IMR-90 (cell line): ENCODE results near the gene TRPM6. TPM values are rescaled to one million over a fixed set of nuclear protein-coding genes. Genes with fewer than 3 reads are reported as not detected.

Experiments used
- ATAC-seq: fragments of 200-7000 bp; cut with Tn5 transposase; 2 replicates; pipeline ENCODE4 v1.9.1; 2020; ENCODE audit warnings: low read depth, mild to moderate bottlenecking, moderate library complexity
- BruUV-seq: library from RNA; stranded (reverse); fragments of 400-500 nt; replicated peaks from 2 replicates; lab custom pipeline; 2021; lab: Mats Ljungman, UMichigan
- CTCF ChIA-PET: fragments of 300-600 bp; formaldehyde crosslinking; extraction: SDS; loops from one replicate; lab custom pipeline; 2021; ENCODE audit warnings: antibody characterized with exemption; lab: Yijun Ruan, JAX
- POLR2A ChIA-PET: fragments of 300-600 bp; sonication (Branson Sonifier 250); formaldehyde crosslinking; loops from one replicate; lab custom pipeline; 2022; ENCODE audit warnings: antibody characterized with exemption; ENCODE audit not compliant: unreplicated experiment; lab: Charles Lee
- DNase-seq: peaks from one replicate; pipeline ENCODE4 v3.0.0; 2013
- H2AFZ ChIP-seq: replicated peaks from 2 replicates; pipeline ENCODE3; 2013; ENCODE audit warnings: low read length, mild to moderate bottlenecking; ENCODE audit not compliant: poor library complexity
- H2AK5ac ChIP-seq: 2 replicates; pipeline ENCODE4 v1.6.1; 2013; ENCODE audit warnings: low read depth, low read length, inconsistent platforms
- H2AK9ac ChIP-seq: replicated peaks from 2 replicates; pipeline ENCODE3; 2013; ENCODE audit warnings: mild to moderate bottlenecking, low read depth, low read length, moderate library complexity; ENCODE audit not compliant: poor library complexity
- H2BK120ac ChIP-seq: 2 replicates; pipeline ENCODE4 v1.6.1; 2013; ENCODE audit warnings: low read depth, low read length, inconsistent platforms
- H2BK15ac ChIP-seq: 3 replicates; pipeline ENCODE4 v1.6.1; 2013; ENCODE audit warnings: low read depth, low read length, inconsistent platforms
- H2BK20ac ChIP-seq: 2 replicates; pipeline ENCODE4 v1.6.1; 2013; ENCODE audit warnings: low read depth, mild to moderate bottlenecking, inconsistent platforms, low read length, moderate library complexity
- H2BK5ac ChIP-seq: 2 replicates; pipeline ENCODE4 v1.6.1; 2013; ENCODE audit warnings: mild to moderate bottlenecking, low read depth, low read length, inconsistent platforms; ENCODE audit not compliant: poor library complexity, severe bottlenecking
- H3K14ac ChIP-seq: replicated peaks from 2 replicates; pipeline ENCODE4 v1.6.1; 2013; ENCODE audit warnings: low read depth, low read length, inconsistent platforms
- H3K18ac ChIP-seq: 2 replicates; pipeline ENCODE4 v1.6.1; 2013; ENCODE audit warnings: low read depth, low read length, control low read depth
- H3K23ac ChIP-seq: 2 replicates; pipeline ENCODE4 v1.6.1; 2013; ENCODE audit warnings: low read depth, low read length, inconsistent platforms
- H3K27ac ChIP-seq: 2 replicates; pipeline ENCODE4 v1.5.1; 2013; ENCODE audit warnings: mild to moderate bottlenecking, control low read depth, low read length; ENCODE audit not compliant: insufficient read depth
- H3K27me3 ChIP-seq: 2 replicates; pipeline ENCODE4 v1.6.1; 2013; ENCODE audit warnings: low read length; ENCODE audit not compliant: control insufficient read depth, insufficient read depth
- H3K36me3 ChIP-seq: 2 replicates; pipeline ENCODE4 v1.6.1; 2013; ENCODE audit warnings: low read length, mixed read lengths; ENCODE audit not compliant: control insufficient read depth, insufficient read depth
- H3K4ac ChIP-seq: 2 replicates; pipeline ENCODE4 v1.6.1; 2013; ENCODE audit warnings: low read depth, low read length, inconsistent platforms
- H3K4me1 ChIP-seq: 2 replicates; pipeline ENCODE4 v1.6.1; 2013; ENCODE audit warnings: low read length, mixed read lengths; ENCODE audit not compliant: control insufficient read depth, insufficient read depth
- H3K4me2 ChIP-seq: 2 replicates; pipeline ENCODE4 v1.6.1; 2013; ENCODE audit warnings: low read depth, mild to moderate bottlenecking, control low read depth, low read length, moderate library complexity
- H3K4me3 ChIP-seq: 2 replicates; pipeline ENCODE4 v1.5.1; 2013; ENCODE audit warnings: low read depth, mild to moderate bottlenecking, control low read depth, low read length, moderate library complexity; ENCODE audit not compliant: insufficient read depth
- H3K56ac ChIP-seq: 2 replicates; pipeline ENCODE4 v1.6.1; 2013; ENCODE audit warnings: low read length, inconsistent platforms; ENCODE audit not compliant: insufficient read depth; ENCODE audit errors: extremely low read depth
- H3K79me1 ChIP-seq, 2 experiments: 2 replicates each; pipeline ENCODE4 v1.6.1; 2013; ENCODE audit warnings: low read length in 2 of 2, inconsistent platforms in 1 of 2, low read depth in 1 of 2
- H3K9ac ChIP-seq: 2 replicates; pipeline ENCODE4 v1.6.1; 2013; ENCODE audit warnings: low read depth, low read length, control low read depth
- H3K9me1 ChIP-seq: 2 replicates; pipeline ENCODE4 v1.6.1; 2013; ENCODE audit warnings: low read length, inconsistent platforms; ENCODE audit not compliant: insufficient read depth
- H3K9me3 ChIP-seq: 2 replicates; pipeline ENCODE4 v1.6.1; 2013; ENCODE audit warnings: low read length; ENCODE audit not compliant: control insufficient read depth, insufficient read depth
- H4K20me1 ChIP-seq: 2 replicates; pipeline ENCODE4 v1.6.1; 2013; ENCODE audit warnings: low read length, inconsistent platforms; ENCODE audit not compliant: insufficient read depth
- H4K5ac ChIP-seq: 2 replicates; pipeline ENCODE4 v1.6.1; 2013; ENCODE audit warnings: mild to moderate bottlenecking, low read depth, low read length, control low read depth
- H4K8ac ChIP-seq, 2 experiments: 2 replicates each; pipeline ENCODE4 v1.6.1; 2013; ENCODE audit warnings: low read depth in 2 of 2, low read length in 2 of 2, control low read depth in 1 of 2, inconsistent platforms in 1 of 2
- H4K91ac ChIP-seq: 2 replicates; pipeline ENCODE4 v1.6.1; 2013; ENCODE audit warnings: low read depth, low read length, inconsistent platforms; ENCODE audit not compliant: insufficient read depth
- BHLHE40 ChIP-seq: fragments of 150-350 bp; IDR thresholded peaks from 2 replicates; pipeline ENCODE4 v1.6.1; 2016; ENCODE audit warnings: mild to moderate bottlenecking, low read depth, low read length
- CEBPB ChIP-seq: IDR thresholded peaks from 2 replicates; pipeline ENCODE4 v1.6.1; 2012; ENCODE audit warnings: low read depth, low read length, improper control_type of control experiment
- CHD1 ChIP-seq: IDR thresholded peaks from 2 replicates; pipeline ENCODE4 v1.6.1; 2012; ENCODE audit warnings: low read depth, low read length, improper control_type of control experiment
- CTCF ChIP-seq: conservative IDR thresholded peaks from 2 replicates; pipeline ENCODE4 v1.5.1; 2012; ENCODE audit warnings: mild to moderate bottlenecking, low read depth, low read length, improper control_type of control experiment
- ELK1 ChIP-seq: fragments of 150-350 bp; IDR thresholded peaks from 2 replicates; pipeline ENCODE4 v1.6.1; 2016; ENCODE audit warnings: low read depth, mild to moderate bottlenecking, low read length, moderate library complexity, borderline replicate concordance
- FOS ChIP-seq: fragments of 150-350 bp; IDR thresholded peaks from 2 replicates; pipeline ENCODE4 v1.6.1; 2016; ENCODE audit warnings: low read depth, low read length
- MAFK ChIP-seq: IDR thresholded peaks from 2 replicates; pipeline ENCODE4 v1.6.1; 2012; ENCODE audit warnings: low read depth, low read length, improper control_type of control experiment
- MAZ ChIP-seq: IDR thresholded peaks from 2 replicates; pipeline ENCODE4 v1.6.1; 2012; ENCODE audit warnings: low read depth, mild to moderate bottlenecking, low read length, improper control_type of control experiment, moderate library complexity, borderline replicate concordance
- MXI1 ChIP-seq: IDR thresholded peaks from 2 replicates; pipeline ENCODE4 v1.6.1; 2012; ENCODE audit warnings: low read depth, mild to moderate bottlenecking, low read length, moderate library complexity, borderline replicate concordance
- NFE2L2 ChIP-seq: fragments of 150-350 bp; IDR thresholded peaks from 2 replicates; pipeline ENCODE4 v1.6.1; 2016; ENCODE audit warnings: low read depth, mild to moderate bottlenecking, low read length
- POLR2A ChIP-seq: IDR thresholded peaks from 2 replicates; pipeline ENCODE4 v1.6.1; 2012; ENCODE audit warnings: mild to moderate bottlenecking, low read depth, low read length
- RAD21 ChIP-seq: IDR thresholded peaks from 2 replicates; pipeline ENCODE4 v1.6.1; 2012; ENCODE audit warnings: low read length, improper control_type of control experiment
- RCOR1 ChIP-seq: IDR thresholded peaks from 2 replicates; pipeline ENCODE4 v1.6.1; 2012; ENCODE audit warnings: mild to moderate bottlenecking, low read length, improper control_type of control experiment; ENCODE audit not compliant: insufficient replicate concordance
- RFX5 ChIP-seq: IDR thresholded peaks from 2 replicates; pipeline ENCODE4 v1.8.0; 2012; ENCODE audit warnings: low read depth, mild to moderate bottlenecking, low read length, moderate library complexity
- SMC3 ChIP-seq: fragments of 150-350 bp; IDR thresholded peaks from 2 replicates; pipeline ENCODE4 v1.6.1; 2016; ENCODE audit warnings: low read depth, mild to moderate bottlenecking, antibody characterized with exemption, low read length, moderate library complexity
- USF2 ChIP-seq: fragments of 150-350 bp; IDR thresholded peaks from 2 replicates; pipeline ENCODE4 v1.6.1; 2017; ENCODE audit warnings: mild to moderate bottlenecking, antibody characterized with exemption, low read length, low read depth
- WGBS, 2 experiments: methylation state at CpG; one replicate each; pipeline versions ENCODE4 v1.1.5 to v1.1.7; 2013; ENCODE audit warnings: missing lambda C conversion rate in 2 of 2; ENCODE audit not compliant: insufficient read length in 1 of 2; ENCODE audit errors: extremely low coverage in 2 of 2; 5-methylcytosine and 5-hydroxymethylcytosine counted together
- dilution Hi-C: fragments of 300-500 bp; cut with HindIII; formaldehyde crosslinking; loops from one replicate; pipeline ENCODE4 v1.14.3; 2018; ENCODE audit warnings: low sequenced_read_pairs; ENCODE audit not compliant: unreplicated experiment
- in situ Hi-C: fragments of 300-500 bp; cut with MboI; formaldehyde crosslinking; loops from 3 replicates; pipeline ENCODE4 v1.14.3; 2019; ENCODE audit warnings: low sequenced_read_pairs, inconsistent platforms, mixed read lengths
- intact Hi-C: fragments of 100-400 bp; cut with micrococcal nuclease; formaldehyde crosslinking; loops from 2 replicates; pipeline ENCODE4 v1.10.0; 2022
- polyA plus RNA-seq, 3 experiments: library from polyadenylated mRNA; depleted of rRNA; stranded (reverse); fragments of >200 nt; gene quantifications; 2 replicates each; pipeline ENCODE4 v1.2.3, GENCODE V29; 2012; ENCODE audit warnings: low replicate concordance in 1 of 3
- total RNA-seq: library from RNA; depleted of rRNA; stranded (reverse); fragments of >200 nt; gene quantifications from 2 replicates; pipeline ENCODE4 v1.2.3, GENCODE V29; 2012

The TRPM6 gene
- total and polyA plus RNA-seq, 2 of the 4 experiments (the other 2 are of a cell fraction) = under 0.01 to 0.02 TPM

GRCh38 chr9:74697535-74697934, 190.2 kb downstream of the TRPM6 start:
- Histone ChIP-seq H3K4ac (no peak overlapping the region), H3K79me1 (no peaks in the 10 kb centered on the region), H3K27me3 (no peaks in the 10 kb centered on the region), H2BK20ac (no peak overlapping the region), H4K5ac (no peak overlapping the region), H3K9me1 (no peaks in the 10 kb centered on the region), H4K8ac (no peak overlapping the region), H3K4me1 (no peaks in the 10 kb centered on the region), H3K18ac (no peak overlapping the region), H2AK5ac (no peak overlapping the region), H2AFZ (no peak overlapping the region), H4K20me1 (no peaks in the 10 kb centered on the region), H3K4me2 (no peak overlapping the region), H3K27ac (no peak overlapping the region), H2BK15ac (no peak overlapping the region), H2AK9ac (no peak overlapping the region), H3K4me3 (no peak overlapping the region), H3K9me3 (no peaks in the 10 kb centered on the region), H2BK120ac (no peak overlapping the region), H2BK5ac (no peak overlapping the region), H3K9ac (no peak overlapping the region), H3K56ac (no peak overlapping the region), H3K36me3 (no peaks in the 10 kb centered on the region), H3K14ac (no peak overlapping the region), H3K23ac (no peak overlapping the region), H4K91ac (no peak overlapping the region)
- ChIA-PET CTCF (no interaction called here), POLR2A (no interaction called here)
- BruUV-seq = no TSS peak
- in situ Hi-C loops (no loop called here), dilution Hi-C loops (no loop called here), intact Hi-C loops (no loop called here)
- no peak for ATAC-seq
- WGBS, 2 experiments = no CpG with 5 or more reads among the region's 2 CpGs
- DNase-seq = no peak
- TF ChIP-seq RAD21 (no peak), ELK1 (no peak), MAZ (no peak), RFX5 (no peak), USF2 (no peak), SMC3 (no peak), MAFK (no peak), NFE2L2 (no peak), FOS (no peak), BHLHE40 (no peak), MXI1 (no peak), POLR2A (no peak), RCOR1 (no peak), CEBPB (no peak), CTCF (no peak), CHD1 (no peak)
